Endometrium (tissue), 2 donors: Measurements from ENCODE around the gene IL12RB2.

Experiments
- FAIRE-seq: peaks from 2 replicates; lab custom pipeline; 2012; peaks lifted over from hg19 to GRCh38; lab: Jason Lieb, UNC
- donor health status: control.
- donor health status: control.

IL12RB2 gene

DNA sequence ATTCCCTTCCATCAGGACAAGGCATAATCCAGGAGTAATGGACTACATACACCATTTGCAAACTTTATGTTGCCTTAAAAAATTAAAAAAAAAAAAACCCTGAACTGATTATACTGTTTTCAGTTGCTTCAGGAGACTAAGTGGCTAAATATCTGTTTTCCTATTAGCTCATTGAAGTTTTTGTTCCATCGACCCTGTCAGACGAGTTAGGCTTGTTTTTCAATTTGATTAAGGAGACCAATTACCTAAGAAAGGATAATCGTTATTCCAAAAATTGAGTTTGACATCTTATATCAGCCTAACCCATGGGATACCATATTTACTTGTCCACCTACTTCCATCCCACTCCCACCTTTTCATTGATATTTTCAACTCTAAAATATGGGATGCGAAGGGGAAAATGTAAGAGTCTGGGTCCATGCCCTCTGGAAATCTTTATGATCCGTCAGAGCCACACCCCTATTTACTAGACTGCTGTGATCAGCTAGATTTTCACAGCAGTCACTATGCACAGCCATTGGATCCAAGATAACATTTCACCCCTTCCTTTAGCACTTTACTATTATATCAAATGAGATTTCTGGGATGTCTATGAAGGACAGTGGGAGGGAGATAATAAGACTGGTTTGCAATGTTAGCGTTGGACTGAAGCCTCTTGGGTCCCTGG lies 41.0 kb downstream of the IL12RB2 start:
- FAIRE-seq, result no peak

DNA sequence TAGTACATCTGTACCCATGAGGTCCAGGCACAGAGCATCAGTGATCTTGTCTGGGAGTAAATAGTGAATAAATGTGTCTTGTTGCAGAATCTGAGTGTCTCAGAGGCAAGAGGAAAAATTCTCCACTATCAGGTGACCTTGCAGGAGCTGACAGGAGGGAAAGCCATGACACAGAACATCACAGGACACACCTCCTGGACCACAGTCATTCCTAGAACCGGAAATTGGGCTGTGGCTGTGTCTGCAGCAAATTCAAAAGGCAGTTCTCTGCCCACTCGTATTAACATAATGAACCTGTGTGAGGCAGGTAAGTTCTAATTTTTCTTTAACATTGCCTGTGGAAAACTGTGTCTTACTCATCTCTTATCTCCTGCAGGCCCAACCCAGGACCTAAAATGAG lies 43.1 kb downstream of the IL12RB2 start:
- no peak for FAIRE-seq

DNA sequence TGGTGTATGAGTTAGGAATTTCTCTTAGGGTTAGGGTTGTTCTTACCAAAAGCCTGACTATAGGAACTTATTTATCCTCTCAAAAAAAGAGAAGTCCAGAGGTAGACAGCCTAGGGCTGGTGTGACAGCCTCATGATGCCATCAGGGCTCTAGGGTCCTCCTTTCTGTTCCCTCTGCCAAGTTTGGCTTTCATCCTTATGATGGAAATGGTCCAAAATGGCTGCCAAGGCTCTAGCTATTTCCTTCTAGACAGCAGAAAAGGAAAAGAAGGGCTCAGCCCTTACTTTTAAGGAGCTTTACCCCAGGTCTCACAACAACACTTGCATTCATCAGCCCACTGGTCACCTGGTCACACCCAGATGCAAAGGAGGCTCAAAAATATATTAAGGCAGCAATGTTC lies 44.5 kb downstream of the IL12RB2 start:
- no peak for FAIRE-seq

DNA sequence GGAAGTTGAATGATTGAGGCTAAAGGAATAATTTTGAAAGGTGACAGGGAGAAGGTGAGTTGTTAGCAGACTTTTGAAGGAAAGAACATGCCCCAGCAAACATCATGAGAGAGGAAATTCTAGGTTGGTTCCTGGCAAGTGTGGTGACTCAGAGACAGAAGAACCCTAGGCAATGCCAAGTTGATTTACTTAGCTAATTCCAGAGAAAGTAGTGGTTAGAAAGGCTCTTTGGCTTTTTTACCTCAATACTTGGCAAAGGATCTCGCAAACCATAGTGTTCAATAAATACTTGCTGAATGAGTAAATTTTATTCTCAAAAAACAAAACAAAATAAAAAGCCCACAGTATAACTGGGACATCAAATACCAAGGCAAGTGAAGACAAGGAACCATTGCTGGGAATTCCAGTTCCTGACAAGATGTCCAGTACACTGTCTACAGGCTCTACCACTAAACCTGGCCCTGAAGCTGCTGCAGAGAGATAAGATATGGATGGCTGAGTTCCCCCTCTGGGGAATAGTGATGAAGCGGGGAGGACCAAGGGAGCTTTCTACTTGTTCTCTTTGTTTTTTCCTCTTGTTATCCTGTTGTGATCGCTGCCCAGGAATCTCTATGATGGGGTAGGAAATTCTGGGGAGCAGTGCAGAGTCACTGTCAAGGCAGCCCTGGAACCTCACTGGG lies 48.2 kb downstream of the IL12RB2 start:
- no peak for FAIRE-seq

DNA sequence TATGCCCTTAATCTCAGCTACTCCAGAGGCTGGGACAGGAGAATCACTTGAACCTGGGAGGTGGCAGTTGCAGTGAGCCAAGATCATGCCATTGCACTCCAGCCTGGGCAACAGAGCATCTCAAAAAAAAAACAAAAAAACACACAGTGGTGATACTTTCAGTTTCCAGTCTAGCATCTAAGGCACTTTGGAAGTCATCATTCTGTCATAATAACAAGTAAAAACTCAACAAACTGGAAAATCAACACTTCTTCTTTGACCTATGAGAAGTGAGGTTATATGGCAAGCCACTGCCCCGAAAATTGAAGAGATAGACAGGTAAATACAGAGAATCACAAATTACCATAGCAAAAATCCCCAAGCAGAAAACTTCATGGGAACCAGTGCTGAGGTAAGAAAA lies 51.9 kb downstream of the IL12RB2 start:
- no peak for FAIRE-seq

DNA sequence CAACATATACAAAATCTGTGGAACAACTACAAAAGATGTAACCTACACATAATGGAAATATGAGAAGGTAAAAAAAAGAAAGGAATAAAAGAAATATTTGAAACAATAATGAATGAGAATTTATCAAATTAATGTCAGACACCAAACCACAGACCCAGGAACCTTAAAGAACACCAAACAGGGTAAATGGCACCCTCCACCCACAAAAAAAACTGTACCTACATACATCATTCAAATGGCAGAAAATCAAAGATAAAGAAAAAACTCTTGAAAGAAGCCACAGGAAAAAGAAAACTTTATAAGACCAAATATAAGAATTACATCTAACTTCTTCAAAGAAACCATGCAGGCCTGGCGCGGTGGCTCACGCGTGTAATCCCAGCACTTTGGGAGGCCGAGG lies 54.0 kb downstream of the IL12RB2 start:
- FAIRE-seq, result no peak

DNA sequence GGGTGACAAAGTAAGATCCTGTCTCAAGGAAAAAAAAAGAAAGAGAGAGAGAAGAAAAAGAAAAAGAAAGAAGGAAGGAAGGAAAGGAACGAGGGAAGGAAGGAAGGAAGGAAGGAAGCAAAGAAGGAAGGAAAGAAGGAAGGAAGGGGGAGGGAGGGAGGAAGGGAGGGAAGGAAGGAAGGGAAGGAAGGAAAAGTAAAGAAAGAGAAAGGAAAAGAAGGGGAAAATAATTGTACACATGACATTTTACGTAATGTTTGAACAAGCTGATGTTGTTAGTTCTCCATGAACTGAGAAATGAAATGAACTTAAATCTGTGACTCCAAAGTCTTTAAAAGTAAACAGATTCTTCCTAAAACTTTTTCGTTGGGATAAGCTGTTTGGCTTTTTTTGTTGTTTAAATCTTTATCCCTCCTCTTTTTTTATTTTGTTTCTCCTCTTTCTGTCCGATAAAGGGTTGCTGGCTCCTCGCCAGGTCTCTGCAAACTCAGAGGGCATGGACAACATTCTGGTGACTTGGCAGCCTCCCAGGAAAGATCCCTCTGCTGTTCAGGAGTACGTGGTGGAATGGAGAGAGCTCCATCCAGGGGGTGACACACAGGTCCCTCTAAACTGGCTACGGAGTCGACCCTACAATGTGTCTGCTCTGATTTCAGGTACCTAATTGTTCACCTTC lies 59.8 kb downstream of the IL12RB2 start:
- FAIRE-seq, result no peak

DNA sequence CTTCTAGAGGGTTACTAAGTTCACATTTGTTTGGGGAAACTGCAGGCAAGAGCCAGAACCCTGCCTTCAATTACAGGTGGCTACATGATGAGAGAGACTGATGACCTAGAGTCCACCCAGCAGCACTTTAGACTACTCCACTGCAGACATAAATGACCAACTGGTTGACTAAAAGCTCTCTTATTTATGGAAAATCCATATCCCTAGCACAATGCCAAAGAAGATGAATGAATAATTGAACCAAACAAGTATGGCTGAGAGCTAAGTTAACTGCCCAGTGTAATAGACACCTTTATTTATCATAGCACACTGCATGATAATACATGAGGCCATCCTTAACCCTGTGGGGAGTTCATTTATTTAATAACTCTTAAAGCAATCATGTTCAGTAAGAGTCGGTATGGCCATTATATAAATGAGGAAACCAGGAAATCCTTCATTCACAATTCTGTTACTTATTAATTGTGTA lies 60.4 kb downstream of the IL12RB2 start:
- FAIRE-seq, result no peak

DNA sequence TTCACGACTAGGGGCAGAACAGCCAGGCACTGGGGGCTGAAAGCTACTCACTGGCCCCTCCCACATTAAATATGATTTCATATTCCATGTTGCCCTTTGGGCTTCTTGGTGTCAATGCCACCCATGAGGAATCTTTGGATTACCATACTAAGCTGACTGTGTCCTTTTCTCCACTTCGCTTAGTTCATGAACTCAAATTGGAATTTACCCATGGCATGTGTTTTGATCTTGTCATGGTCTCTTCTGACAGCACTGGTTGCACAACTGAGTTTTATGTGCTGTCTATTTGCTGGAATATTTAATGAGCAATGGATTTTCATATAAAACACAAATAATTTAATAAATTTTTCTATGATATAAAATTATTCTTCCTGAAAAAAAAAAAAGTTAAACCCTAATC lies 63.4 kb downstream of the IL12RB2 start:
- FAIRE-seq, result no peak

DNA sequence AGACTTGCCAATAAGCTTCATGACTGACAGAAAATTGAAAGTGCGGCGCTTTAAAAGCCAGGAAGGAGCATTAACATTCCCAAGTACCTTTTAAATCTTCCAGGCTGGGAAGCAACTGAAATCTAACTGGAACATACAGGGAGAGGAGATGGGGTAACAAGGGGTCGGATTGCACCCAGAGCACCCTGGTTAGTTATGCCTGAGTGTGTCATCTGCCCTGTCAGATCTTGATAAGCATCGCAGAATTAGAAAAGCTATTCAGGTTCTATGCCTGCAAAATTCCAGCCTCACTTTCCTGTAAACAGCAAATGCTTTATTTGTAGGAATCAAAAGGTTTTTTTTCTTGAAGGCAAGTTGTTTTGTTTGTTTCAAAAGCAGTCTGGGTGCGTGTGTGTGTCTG lies 64.0 kb downstream of the IL12RB2 start:
- FAIRE-seq, result no peak

DNA sequence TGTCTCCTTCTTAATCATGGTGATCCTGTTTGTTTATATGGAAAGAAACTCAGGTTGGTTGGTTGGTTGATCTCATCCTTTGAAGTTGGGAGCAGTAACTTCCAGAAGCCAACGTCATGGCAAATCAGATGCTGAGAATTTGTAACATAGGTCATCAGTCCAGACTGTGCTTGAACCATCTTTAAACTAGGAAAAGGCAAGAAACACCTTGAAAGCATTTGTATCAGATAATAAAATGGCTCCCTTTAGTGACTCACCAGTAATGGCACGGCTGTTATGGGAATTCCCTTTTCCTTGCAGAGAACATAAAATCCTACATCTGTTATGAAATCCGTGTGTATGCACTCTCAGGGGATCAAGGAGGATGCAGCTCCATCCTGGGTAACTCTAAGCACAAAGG lies 64.5 kb downstream of the IL12RB2 start:
- no peak for FAIRE-seq

DNA sequence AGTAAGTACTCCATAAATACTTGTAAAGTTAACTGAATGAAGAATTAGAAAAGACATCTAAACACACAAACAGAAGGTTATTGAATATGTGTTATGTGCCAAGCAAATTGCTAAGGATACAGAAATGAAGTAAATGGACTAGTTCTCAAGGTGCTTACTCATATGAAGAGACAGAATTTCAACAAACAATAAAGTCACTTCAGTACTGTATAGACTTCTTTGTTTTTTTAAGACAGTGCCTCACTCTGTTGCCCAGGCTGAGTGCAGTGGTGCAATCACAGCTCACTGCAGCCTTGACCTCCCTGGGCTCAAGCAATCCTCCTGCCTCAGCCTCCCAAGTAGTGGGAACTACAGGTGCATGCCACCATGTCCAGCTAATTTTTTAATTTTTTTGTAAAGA lies 65.2 kb downstream of the IL12RB2 start:
- no peak for FAIRE-seq

DNA sequence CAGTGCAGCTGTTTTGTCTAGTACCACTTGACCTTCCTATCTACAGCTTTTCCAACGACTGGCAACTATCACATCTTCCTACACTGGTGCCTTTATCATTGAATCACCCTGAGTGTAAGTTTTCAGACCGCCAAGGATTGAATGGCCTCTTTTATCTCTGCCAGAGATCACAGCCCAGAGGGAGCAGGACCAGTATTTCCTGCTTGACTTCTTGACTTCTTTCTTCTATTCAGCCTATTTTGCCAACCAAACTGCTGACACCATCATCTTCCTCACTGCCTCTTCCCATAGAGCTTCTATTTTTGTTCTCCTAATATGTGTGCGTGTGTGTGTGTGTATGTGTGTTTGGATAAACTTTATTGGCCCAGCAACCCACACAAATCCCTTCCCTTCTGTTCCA lies 68.7 kb downstream of the IL12RB2 start:
- no peak for FAIRE-seq

DNA sequence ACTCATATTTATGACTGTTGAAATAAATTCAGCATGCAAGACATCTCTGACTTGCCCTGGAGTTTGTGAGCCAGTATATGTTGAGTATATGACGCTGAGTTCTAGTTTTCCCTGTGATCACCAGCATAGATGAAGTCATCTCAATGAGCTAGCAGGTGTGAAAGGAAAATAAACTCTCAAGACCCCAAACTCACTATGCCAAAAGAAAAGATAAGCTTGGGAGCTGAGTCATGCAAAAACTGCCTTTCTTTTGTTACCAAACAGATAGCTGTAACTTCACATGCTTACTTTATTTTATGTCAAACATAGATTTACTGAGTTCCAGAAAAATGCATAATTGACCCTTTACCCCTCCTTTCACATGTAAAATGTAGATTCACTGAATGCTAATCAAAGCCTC lies 69.6 kb downstream of the IL12RB2 start:
- no peak for FAIRE-seq

DNA sequence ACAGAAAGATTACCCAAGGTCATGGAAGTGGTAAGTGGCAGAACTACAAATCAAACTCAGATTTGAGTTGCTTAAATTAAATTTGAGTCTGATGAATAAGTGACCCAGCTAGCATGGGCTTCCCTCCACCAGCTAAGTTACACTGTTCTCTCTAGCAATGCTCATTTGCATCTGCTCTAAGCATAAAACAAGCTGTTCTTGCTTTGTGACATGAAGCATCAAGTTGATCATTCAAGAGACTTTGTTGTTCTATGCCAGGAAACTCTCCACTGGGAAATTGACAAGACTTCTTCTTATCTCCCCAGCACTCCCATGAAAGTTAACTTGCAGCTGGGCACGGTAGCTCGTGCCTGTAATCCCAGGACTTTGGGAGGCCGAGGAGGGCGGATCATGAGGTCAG lies 73.5 kb downstream of the IL12RB2 start:
- FAIRE-seq, result no peak

DNA sequence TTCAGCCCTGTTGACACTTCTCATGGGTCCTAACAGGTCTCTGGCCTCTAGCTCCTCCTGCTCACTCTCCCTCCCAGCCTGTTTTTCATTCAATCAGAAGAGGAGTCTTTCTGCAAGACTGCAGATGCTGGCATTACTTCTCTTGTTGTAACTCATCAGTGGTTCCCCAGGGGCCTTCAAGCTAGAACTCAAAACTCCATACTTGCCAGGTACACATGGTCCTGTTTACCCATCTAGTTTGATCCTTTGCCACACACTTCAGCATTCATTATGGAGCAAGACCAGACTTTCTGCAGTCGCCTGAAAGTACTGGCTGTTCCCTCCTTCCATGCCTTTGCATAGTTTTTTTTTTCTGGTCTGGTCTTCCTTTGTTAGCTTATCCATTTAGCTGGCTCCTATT lies 74.6 kb downstream of the IL12RB2 start:
- no peak for FAIRE-seq

DNA sequence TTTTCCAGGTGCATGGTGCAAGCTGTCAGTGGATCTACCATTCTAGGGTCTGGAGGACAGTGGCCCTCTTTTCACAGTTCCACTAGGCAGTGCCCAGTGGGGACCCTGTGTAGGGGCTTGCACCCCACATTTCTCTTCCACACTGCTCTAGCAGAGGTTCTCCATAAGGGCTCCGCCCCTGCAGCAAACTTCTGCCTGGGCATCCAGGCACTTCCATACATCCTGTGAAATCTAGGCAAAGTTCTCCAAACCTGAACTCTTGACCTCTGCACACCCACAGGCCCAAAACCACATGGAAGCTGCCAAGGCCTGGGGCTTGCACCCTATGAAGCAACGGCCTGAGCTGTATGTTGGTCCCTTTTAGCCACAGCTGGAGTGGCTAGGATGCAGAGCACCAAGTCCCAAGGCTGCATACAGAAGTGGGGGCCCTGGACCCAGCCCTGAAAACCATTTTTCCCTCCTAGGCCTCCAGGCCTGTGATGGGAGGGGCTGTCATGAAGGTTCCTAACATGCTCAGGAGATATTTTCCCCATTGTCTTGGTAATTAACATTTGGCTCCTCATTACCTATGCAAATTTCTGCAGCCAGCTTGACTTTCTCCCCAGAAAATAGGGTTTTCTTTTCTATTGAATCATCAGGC lies 76.4 kb downstream of the IL12RB2 start:
- no peak for FAIRE-seq

DNA sequence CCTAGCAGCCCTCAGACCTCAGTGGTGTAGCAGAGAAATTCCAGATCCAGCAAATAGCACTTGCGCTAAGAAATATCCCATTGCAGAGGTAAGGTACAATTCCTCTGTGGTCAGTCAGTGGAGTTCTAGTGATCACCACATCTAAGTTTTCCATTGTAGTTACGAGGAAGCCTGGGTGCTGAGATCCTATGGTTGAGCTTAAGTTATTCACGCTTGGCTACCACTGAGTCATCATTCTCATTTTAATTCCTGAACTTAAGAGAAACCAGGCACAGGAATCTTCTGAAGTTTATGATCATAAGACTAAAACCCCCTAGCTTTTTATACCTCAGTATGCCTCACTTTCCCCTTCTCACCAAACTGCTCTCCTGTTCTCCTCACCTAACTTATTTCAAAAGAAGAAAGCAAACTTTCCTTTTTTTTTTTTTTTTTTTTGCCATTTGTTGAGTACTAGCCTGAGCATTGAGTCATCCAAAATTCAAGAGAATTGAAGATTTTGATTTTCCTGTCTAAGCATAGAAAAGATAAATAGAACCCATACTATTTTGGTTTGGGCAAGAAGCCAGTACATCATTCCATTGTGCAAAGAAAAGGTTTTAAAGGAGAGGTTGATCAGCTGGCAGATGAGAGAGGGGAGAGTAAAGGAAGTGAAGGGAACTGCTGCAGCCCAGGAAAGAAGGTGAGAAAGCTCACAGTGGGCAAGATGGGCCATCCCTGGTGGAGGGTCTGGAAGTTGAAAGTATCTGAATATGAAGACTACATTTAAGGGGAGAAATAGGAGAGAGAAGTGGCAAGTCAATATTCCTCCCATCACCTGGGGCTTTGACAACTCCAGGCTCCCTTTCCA lies 82.6 kb downstream of the IL12RB2 start:
- FAIRE-seq, result no peak

DNA sequence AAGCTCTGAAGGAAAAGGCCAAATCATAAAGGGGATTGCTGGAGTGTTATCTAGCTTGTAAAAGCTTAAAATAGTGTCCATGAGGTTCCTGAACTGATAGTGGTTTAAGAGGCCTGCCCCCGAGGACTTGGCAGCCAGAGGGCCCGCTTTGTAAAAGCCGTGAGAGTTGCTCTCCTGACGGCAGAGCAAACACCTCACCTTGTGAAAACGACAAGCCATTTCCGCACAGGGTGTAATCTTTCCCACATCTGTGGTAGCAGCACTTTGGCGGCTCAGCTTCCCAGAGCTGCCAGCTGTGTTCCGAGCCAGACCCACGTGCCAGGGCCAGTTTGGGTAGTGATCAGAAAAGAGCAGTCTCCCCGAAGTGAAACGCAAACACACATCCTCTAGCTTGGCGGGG lies 85.6 kb downstream of the IL12RB2 start:
- no peak for FAIRE-seq

DNA sequence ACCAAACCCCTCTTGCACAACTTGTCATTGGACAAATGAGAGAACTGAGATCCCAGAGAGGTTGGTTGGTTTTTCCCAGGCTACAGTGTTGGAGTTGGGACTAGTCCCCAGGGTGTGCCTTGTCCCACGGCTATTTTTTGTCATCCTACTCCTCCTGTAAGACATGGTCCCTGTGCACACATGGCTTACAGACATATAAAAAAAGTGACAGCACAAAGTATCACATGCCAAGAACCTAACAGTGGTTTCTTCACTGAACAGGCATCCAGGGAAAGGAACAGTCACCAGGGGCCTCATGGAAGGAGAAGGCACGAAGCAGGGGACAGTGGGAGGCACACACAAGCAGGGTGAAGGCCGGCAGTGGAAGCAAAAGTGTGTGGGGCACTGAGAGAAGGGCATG lies 86.1 kb downstream of the IL12RB2 start:
- no peak for FAIRE-seq

DNA sequence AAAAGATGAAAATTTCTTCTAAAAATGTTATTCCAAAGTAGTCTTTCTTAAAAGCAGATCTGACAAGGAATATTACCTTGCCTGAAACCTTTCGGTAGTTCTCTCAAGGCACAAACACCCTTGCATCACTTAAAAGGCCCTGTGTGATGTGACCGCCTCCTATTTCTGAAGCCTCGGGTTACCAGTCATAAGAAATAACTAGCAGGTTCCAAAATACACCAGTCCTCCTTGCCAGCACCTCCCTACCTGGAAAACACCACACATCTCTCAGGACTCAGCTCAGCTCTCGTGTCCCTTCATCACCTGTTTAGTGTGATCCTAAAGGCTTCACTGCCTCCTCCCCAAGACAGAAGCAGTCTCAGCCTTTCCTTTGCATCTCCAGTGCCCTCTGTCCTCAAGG lies 86.9 kb downstream of the IL12RB2 start:
- no peak for FAIRE-seq
